HL-60/S4 treated with phorbol 12-myristate 13-acetate at 8.2 ng/mL for 4 days and 3 days (cell line): ENCODE results near the gene MYL12A.

Experiments
- in situ Hi-C: fragments of 300-500 bp; cut with MboI; formaldehyde crosslinking; loops from 2 replicates; pipeline ENCODE4 v1.15.0; 2022; ENCODE audit warnings: low sequenced_read_pairs

The MYL12A gene

DNA sequence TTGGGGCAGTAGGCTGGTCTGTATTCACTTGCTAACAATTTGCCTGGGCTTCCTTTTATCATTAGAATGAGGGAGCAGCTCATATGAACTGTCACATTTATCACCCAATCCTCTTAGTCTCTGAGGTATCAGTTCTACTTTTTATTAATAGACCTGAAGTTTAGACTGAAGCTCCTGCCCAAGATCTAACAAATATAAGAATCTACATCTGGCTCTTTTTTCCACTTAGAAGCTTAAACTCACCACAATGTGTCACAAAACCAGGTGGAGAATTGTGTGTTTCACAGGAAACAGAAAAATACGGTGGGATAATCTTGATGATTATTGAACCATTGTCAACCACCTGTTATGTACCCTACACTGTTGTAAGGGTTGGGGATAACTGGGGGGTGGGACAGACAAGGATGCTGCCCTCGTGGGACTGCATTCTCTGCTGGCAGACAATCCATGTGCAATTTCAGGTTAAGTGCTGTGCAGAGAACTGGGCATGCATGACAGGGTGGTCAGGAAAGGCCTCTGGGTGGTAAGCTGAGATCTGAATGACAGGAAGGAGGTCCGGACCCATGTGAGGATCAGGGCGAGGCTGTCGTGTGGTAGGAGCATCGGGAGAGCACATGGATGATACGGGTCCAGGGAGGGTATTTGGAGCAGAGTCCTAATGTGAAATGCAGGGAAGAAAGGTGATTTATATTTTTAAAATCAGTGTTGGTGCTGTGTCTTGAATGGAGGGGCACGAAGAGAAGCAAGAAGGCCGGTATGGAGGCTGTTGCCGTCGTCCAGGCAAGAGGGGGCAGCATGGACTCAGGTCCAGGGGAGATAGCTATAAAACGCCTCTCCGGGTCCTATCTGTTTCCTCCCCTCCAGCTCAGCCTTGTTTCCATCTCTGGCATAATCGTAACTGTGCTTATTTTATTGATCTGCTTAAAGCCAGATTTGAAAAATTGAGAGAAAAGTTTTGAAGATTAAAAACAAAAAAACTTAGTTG lies 31.9 kb downstream of the MYL12A start:
- in situ Hi-C loops: loop anchor here (10.0 kb wide), 2 partner anchors 315 to 385 kb away; no protein-coding TSS in a partner anchor

DNA sequence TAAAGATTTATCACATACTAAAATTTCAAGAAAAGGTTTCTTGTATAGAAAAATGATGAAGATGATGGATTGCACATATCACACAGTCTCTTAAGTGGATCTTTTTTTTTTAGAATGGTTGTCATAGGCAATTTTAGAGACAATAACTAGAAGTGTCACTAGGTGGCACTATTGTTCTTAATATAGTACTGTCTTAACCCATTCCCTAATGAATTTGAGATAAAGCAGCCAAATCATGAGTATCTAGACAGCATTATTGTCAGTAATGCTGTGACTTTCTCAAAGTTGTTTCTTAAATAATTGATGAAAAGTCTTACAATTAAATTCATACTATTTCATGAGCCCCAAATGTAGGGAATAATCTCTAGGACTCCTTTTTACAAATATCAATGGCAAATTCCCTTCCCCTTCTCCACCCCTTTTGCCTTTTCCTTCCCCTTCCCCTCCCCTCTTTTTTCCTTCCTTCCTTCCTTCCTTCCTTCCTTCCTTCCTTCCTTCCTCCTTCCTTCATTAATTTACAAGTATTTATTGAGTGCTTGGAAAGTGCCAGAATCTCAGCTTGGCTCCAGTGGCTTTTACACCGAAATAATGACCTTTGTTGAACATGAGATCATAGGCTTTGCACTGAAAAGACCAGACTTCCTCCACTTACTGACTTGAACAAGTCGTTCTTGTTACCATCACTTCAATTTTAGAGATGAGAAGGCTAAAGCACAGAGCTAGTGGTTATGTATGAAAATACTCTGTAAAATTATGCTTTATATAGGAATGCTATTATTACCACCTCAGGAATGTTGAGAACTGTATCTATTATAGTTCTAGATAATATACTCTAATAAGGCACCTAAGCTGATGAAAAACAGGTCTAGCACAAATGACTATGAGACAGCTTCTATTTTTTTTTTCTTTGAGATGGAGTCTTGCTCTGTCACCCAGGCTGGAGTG lies 34.1 kb downstream of the MYL12A start:
- in situ Hi-C loops: loop anchor here (10.0 kb wide), 2 partner anchors 313 to 383 kb away; no protein-coding TSS in a partner anchor

DNA sequence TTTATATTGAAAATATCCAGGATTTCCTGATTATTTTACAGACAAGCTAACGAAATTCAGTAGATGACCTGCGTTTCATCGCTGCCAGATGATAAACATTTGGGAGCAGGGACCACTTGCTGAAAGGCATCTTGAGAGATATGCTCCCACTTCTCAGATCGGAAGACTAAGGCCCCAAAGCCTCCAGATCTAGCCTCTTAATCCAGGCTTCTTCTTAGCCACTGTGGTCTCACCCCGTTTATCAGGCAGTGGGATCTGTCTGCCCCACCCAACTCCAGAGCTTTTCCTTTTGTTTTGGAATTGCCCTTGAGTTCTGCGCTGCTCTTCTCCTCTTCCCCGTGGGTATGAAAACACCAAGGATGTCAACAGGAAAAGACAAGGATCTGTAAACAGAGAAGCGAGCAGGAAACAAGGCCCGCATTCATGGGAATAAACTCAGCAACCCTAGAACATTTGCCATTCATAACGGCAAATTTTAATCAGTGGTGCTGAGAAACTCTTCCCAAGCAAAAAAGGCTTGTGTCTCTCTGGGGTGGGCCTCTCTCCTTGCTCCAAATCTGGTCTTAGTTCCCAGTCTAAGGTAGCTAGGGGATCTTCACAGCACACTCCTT lies 35.8 kb downstream of the MYL12A start:
- in situ Hi-C loops: loop anchor here (10.0 kb wide), 2 partner anchors 311 to 381 kb away; no protein-coding TSS in a partner anchor

DNA sequence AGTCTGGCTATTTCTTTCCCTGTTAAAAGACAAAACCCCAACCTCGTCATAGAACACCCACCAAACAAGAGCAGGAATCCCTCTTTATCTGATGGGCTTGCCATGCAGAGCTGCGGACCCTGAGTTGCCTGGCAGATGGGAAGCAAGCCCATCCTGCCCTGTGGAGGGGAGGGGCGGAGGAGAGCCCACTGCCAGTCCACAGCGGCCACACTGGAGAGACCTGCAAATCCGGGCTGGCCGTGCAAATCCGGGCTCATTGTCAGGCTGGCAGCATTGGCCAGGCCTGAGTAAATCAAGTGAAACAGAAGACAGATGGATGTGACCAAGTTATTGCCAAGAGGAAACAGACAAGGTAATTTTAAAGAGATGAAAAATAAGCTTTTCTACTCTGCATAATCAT lies 36.3 kb downstream of the MYL12A start:
- in situ Hi-C loops: loop anchor here (10.0 kb wide), 2 partner anchors 311 to 381 kb away; no protein-coding TSS in a partner anchor

DNA sequence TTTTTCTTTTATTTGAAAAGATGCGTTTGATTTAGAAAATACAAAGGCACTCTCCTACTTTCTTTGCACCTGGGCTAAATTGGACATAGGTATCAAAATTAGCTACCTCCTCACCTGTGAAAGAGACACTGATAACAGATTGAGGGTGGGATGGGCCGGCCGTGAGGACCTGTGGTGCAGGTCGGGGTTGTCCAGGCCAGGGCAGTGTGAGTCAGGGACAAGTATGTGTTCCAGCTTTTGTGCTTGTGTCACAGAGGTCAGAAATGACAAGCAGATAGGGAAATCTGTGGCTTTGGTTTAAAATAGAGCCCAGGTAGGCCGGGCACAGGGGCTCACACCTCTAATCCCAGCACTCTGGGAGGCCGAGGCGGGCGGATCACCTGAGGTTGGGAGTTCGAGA lies 36.9 kb downstream of the MYL12A start:
- in situ Hi-C loops: loop anchor here (10.0 kb wide), 2 partner anchors 310 to 380 kb away; no protein-coding TSS in a partner anchor

DNA sequence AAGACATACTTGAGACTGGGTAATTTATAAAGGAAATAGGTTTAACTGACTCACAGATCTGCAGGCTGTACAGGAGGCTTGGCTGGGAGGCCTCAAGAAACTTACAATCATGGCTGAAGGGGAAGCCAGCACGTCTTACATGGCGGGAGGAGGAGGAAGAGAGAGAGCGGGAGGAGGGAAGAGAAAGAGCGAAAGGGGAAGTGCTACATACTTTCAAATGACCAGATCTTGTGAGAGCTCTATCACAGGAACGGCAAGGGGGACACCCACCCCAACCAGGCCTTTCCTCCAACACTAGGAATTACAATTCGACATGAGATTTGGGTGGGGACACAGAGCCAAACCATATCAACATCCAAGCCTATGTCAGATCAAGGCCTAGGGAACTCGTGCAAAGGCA lies 38.6 kb downstream of the MYL12A start:
- in situ Hi-C loops: loop anchor here (10.0 kb wide), 2 partner anchors 309 to 379 kb away; no protein-coding TSS in a partner anchor

DNA sequence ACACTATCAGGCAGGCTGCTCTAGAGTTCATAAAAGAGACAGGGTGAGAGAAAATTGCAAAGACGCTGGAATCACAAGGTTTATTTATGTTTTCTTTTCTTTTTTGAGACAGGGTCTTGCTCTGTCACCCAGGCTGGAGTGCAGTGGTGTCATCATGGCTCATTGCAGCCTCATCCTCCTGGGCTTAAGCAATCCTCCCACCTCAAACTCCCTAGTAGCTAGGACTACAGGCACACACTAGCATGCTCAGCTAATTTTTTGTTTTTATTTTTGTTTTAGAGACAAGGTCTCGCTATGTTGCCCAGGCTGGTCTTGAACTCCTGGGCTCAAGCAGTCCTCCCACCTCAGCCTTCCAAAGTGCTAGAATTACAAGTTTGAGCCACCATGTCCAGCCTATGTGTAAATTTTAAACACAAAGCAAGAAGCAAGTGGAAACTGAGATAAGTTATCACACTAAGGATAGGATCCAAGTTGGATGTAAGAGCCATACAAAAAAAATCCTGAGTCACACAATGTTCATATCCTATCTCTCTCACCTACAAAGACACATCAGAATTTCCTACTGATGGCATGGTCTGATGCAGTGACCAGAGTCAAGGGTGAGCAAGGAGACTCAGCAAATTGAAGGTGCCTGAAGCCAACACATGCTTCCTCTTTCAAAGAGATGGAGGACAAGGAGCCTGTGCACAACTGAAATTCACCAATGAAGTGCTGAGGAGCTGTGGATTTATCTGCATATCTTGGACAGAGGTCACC lies 45.8 kb downstream of the MYL12A start:
- in situ Hi-C loops: loop anchor here (10.0 kb wide), 1 partner anchor 161 kb away; the partner anchor contains the start of gene TGIF1

DNA sequence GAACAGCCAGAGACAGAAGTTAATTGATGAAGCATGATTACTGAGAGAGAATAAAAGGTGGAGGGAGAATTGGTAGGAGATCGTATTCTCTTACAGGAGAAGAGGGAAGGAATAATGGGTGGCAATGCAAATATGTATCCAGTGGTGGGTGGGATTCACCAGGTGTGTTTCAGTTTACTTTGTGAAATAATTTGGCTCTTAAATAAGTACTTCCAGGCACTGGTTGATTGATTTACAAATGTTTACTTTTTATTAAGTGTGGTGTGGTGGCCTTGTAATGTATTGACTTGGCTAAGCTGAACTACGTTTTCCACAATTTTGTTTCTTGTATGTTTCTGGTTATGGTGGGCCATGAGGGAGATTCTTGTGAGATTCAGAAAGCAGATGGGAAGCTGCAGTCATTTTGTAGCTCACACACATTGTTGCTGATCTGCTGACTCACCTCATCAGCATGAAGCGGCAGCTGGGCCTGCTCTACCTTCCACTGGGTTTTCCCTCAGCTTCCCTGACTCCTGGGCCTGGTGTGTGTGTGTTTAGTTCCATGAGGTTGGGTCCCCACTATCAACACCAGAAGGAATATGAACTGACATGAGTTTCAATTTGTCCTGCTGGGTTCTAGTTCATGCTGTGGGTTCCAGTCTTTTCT lies 47.0 kb downstream of the MYL12A start:
- in situ Hi-C loops: loop anchor here (10.0 kb wide), 1 partner anchor 160 kb away; the partner anchor contains the start of gene TGIF1

DNA sequence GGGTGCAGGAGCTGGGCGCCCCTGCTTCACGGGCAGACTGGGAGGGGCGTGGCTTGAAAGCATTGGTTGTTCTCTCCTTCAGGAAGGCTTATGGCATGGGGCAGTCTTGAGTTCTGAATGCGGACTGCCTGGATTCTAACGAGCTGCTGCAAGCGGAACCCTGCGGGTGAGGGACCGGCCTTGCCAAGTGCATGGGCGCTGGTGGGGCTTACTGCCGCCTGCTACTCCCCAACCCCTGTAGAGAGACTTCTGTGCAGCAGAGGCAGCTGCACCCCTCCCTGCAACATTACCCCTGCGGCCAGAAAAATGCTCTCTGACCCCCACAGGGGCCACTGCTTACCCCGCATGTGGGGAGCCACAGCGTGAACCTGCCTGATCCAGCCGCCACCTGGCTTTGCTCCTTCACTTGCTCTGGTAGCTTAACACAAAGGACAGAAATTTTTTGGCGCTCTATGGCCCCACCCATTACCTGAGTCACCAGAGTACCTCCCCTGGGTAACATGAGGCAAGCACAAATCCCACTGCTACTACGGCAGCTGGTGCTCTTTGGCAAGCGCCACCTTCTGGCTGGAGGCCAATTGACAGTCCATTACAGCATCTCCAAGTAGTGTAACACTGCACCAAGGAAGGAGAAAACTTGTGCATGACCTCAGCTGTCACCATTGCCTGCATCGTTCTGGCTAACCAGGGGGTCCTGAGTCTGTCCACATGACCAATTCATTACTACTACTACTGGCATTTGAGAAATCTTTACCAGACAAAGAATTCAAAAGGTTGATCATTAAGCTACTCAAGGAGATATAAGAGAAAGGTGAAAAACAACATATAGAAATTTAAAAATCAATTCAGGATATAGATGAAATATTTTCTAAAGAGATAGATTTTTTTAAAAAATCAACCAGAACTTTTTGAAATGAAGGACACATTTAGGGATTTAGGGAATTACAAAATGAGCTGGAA lies 49.7 kb downstream of the MYL12A start:
- in situ Hi-C loops: loop anchor here (10.0 kb wide), 1 partner anchor 157 kb away; the partner anchor contains the start of gene TGIF1

DNA sequence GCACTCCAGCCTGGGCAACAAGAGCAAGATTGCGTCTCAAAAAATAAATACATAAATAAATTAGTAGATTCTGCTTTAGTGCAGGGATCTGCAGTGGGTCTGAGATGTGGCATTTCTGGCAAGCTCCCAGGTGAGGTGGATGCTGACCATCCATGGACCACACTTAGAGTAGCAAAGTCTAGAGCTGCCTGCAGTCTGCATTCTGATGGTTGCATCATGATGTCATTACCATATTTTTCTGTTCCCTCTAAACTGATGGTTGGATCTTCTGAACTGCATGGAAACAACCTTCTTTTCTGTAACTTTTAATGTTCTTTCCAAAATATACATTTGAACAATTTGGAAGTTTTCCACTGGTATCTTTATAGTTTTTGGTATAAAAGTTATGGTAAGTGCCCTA lies 57.2 kb downstream of the MYL12A start:
- in situ Hi-C loops: no loop called here

DNA sequence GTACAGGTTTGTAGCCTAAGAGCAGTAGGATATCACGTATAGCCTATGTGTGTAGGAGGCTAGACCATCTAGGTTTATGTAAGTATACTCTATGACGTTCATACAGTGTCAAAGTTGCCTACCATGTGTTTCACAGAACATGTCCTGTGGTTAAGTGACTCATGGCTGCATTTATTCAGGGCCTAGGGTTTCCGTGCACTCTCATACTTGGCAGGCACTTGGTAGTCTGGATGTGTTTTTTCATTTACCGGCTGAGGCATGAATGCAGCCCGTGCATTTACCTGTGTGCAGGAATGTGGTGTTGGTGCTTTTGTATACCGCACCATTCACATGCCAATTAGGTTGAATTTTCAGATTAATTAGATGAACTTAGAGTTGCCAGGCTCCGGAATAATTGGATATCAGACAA lies 57.8 kb downstream of the MYL12A start:
- in situ Hi-C loops: no loop called here
